Medulla oblongata (tissue), 1 donor: Measurements from ENCODE around the gene CXorf58.

ENCODE experiments used
- DNase-seq: peaks from one replicate; pipeline ENCODE4 v3.0.0-alpha.2; 2015; ENCODE audit errors: extremely low spot score

The CXorf58 gene

DNA sequence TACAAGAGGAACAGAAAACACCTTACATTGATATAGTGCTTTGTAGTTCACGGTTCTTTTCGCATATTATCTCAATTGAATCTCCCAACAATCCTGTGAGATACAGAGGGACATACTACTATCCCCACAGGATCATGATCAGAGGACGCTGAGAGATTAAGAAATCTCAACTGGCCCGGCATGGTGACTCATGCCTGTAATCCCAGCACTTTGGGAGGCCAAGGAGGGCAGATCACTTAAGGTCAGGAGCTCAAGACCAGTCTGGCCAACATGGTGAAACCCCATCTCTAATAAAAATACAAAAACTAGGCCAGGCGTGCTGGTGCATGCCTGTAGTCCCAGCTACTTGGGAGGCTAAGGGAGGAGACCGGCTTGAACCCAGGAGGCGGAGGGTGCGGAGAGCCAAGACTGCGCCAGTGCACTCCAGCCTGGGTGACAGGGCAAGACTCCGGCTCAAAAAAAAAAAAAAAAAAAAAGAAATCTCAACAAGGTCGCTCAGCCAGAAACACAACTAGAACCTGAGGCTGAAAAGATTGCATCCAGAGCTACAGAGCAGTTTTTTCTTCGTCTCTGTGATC lies 7.5 kb upstream of the CXorf58 start:
- no peak for DNase-seq

- DNase-seq = no peak
Measured at GRCh38 chrX:23901060-23901459, 6.7 kb upstream of the CXorf58 start.

- DNase-seq = peak; percentile 88
Measured at GRCh38 chrX:23901805-23902204, 6.0 kb upstream of the CXorf58 start.

- DNase-seq = peak; percentile 66
Measured at GRCh38 chrX:23902419-23902818, 5.4 kb upstream of the CXorf58 start.

DNA sequence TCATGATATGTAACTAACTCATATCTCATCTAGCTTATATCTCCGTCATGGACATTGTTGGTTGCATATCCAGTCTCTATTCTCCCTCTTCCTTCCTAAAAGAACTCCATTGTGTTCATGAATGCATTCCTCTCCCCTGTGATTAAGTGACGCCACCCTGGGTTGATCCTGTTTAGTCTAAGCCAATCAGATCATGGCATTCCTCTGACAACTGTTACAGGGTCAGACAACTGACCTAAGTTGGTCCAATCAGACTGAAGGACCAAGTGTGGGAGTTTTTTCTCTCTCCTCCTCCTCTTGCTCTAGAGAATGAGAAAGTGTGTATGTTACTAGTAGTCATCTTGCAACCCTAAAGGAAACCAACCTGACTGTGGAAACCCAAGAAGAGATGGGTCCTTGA lies 3.7 kb upstream of the CXorf58 start:
- peak; percentile 27 for DNase-seq

DNA sequence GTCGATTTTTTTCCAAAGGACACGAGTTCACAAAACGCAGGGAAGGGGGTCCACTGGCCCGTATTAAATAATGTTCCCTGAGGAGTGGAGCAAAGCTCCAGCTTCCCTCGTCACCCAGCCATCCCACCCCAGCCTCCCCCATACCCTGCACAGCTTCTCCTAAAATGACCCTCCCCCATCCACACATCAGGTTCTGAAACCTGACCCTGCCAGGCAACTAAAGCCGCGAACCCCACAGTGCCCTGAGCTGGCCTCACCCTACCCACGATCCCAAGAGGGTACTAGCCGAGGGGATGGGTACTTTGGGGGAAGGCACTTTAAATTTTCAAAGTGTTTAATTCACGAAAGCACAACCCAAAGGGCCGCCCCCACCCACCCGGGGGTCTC lies 702 bp upstream of the CXorf58 start:
- DNase-seq = no peak

- no peak for DNase-seq
Measured at GRCh38 chrX:23908219-23909004, 606 bp downstream of the CXorf58 start.

GRCh38 chrX:23911126-23911835 lies 3.5 kb downstream of the CXorf58 start:
- DNase-seq = no peak

DNA sequence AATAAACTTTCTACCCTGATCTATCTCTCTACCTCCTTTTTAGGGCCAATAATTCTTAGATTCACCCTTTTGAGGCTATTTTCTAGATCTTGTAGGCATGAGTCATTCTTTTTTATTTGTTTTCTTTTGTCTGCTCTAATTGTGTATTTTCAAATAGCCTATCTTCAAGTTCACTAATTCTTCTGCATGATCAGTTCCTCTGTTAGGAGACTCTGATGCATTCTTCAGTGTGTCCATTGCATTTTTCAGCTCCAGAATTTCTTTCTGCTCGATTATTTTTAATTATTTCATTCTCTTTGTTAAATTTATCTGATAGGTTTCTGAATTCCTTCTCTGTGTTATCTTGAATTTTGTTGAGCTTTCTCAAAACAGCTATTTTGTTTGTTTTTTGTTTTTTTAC lies 11.3 kb downstream of the CXorf58 start:
- DNase-seq = no peak

- DNase-seq = no peak
Measured at GRCh38 chrX:23919706-23920320, 12.0 kb downstream of the CXorf58 start.

DNA sequence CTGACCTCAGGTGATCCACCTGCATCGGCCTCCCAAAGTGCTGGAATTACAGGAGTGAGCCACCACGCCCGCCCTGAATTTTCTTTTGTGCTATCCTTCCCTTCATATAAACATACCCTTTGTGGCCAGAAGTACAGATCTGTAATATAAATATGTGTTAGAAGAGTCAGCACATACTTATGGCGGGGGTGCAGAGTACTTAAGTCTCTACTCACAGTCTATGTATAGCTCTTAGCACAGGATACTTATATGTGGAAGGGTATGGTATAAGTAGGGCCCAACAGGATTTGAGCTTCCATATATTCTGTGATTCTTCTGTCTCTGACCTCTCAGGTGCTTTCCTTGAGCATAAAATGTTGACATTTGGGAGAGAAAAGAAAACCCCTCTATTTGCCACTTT lies 18.2 kb downstream of the CXorf58 start:
- DNase-seq = no peak

DNA sequence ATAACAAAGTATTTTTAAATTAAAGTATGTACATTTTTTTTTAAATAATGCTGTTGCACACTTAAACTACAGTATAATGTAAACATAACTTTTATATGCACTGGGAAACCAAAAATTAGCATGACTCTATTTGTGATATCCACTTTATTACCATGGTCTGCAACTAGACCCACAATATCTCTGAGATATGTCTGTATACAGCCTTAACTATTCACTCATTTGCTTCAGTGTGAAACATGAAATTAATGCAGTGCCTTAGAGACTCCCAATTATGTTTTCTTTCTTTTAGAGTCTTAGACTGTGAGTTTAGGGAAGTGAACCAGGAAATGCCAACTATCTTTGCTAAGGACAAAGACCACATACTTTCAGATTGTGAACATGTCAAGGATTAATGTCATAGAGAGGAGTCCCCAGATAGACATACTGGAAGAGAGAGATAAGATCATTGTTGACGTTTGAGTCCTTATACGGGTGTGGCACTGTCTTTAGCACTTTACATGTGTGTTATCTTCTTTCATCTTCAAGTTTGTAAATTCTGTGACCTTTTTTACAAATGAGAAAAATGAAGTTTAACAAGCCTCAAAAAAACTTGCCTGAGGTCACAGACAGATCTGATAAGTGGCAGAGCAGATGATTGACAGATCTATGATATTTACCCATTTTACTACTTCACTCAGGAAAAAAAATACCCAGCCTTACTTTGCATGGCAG lies 23.2 kb downstream of the CXorf58 start:
- DNase-seq = no peak

DNA sequence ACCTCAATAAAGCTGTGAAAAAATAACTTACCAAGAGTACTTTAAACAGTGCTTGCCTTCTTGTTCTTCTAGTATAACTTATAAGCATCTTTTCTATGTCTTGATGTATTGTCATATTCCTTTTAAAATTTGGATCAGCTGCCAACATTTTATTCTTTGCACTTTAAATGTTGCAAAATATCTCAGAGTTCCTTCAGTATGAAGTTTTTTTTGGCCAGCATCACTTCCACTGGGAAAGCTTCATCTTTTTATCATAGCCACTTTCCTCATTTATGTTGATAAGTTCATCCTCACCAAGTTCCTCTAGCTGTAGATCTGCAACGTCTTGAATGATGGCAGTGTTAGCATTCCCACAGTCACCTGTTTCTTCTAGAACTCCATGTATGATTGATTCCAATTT lies 24.2 kb downstream of the CXorf58 start:
- DNase-seq = no peak

DNA sequence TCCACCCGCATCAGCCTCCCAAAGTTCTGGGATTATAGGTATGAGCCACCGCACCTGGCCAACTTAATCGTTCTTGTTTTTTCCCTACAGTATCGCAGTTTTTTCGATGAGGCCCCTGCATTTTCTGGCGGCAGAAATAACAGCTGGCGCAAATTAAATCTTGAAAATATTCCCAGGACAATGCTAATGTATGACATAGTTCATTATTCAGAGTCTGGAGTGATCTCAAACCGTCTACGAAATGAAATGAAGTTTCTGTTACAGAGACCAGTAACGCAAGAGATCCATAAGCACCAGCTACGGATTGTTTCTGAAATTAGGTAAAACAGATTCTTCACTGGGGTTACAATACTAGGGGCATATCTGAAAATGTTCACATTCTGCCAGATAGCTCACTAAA lies 27.3 kb downstream of the CXorf58 start:
- no peak for DNase-seq

GRCh38 chrX:23936180-23936579 lies 28.4 kb downstream of the CXorf58 start:
- no peak for DNase-seq

- no peak for DNase-seq
Measured at GRCh38 chrX:23937100-23937499, 29.3 kb downstream of the CXorf58 start.

DNA sequence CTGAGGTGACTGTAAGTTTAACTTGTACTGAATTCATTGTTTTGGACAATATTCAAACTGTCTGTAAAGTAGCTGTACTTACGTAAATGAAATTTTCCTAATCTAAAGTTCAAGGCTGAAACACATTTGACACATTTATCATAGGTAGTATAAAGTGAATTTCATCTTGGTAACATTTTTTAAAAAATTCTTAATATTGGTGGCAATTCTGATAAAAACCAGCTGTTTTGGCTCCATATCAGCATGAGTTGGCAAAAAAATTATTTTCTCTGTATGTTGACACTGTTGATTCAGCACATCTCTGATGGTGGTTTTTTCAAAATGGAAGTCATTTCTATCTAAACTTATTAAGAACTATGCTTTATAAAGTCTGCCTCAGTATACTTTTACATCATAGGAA lies 30.9 kb downstream of the CXorf58 start:
- DNase-seq = no peak

DNA sequence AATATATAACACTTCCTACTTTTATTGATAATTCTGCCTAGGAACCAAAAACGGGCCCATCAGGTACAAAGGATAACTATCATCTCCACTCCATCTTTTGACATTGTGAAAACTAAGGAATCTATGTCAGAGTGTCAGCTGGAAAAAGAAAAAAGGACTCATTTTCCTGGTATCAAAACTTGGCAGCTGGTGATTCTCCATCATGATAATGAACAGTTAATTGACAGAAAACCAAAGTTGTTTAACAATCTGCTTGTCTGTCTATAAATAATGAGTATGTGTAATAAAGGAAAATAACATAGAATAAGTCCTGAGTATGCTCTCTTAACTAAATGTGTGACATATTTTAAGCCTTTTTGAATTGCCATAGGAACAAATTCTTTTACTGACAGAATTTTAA lies 31.4 kb downstream of the CXorf58 start:
- DNase-seq = no peak

- DNase-seq = no peak
Measured at GRCh38 chrX:23944234-23944633, 36.4 kb downstream of the CXorf58 start.

DNA sequence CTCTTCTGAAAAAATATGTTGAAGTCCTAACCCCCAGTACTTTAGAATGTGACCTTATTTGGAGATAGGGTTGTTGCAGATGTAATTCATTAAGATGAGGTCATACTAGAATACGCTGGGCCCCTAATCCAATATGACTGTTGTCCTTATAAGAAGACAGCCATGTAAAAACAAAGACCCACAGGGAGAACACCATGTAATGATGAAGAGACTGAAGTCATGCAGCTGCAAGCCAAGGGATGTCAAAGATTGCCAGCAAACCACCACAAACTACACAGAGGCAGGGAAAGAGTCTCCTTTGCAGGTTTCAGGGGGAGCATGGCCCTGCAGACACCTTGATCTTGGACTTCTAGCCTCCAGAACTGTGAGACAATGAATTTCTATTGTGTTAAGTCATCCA lies 37.4 kb downstream of the CXorf58 start:
- no peak for DNase-seq

GRCh38 chrX:23952391-23952790 lies 44.6 kb downstream of the CXorf58 start:
- no peak for DNase-seq
